Gastrocnemius medialis (tissue), 4 donors: Measurements from ENCODE around the gene POLA1. TPM values are rescaled to one million over a fixed set of nuclear protein-coding genes. Genes with fewer than 3 reads are reported as not detected.

Experiments used
- ATAC-seq, 2 donors: fragments of 150-250 bp; one replicate each; pipeline ENCODE4 v1.9.1; 2016
- DNase-seq, 2 donors: peaks; one replicate each; pipeline ENCODE4 v3.0.0-alpha.2; 2019
- H3K27ac ChIP-seq, 4 donors: fragments of 200-600 bp; sonication (generic); 1 replicate in 1 of 4; 2 replicates in 3 of 4; pipeline ENCODE4 v1.5.1; 2016 to 2018; ENCODE audit warnings: mild to moderate bottlenecking in 2 of 4, moderate library complexity in 1 of 4
- H3K27me3 ChIP-seq, 3 donors: fragments of 200-600 bp; sonication (generic) in 2 of 3; 1 replicate in 1 of 3; 2 replicates in 2 of 3; pipeline versions ENCODE4 v1.5.1 to v1.6.0; 2016 to 2019; ENCODE audit warnings: mild to moderate bottlenecking in 1 of 3, moderate library complexity in 1 of 3
- H3K36me3 ChIP-seq, 2 donors: fragments of 200-600 bp; sonication (generic) in 1 of 2; one replicate each; pipeline ENCODE4 v1.5.1; 2017 to 2018
- H3K4me1 ChIP-seq, 2 donors: fragments of 200-600 bp; sonication (generic) in 1 of 2; one replicate each; pipeline ENCODE4 v1.5.1; 2016 to 2017; ENCODE audit warnings: mild to moderate bottlenecking in 2 of 2
- H3K4me3 ChIP-seq, 4 donors: fragments of 200-600 bp; sonication (generic) in 3 of 4; 1 replicate in 1 of 4; 2 replicates in 3 of 4; pipeline ENCODE4 v1.5.1; 2016 to 2019; ENCODE audit warnings: mild to moderate bottlenecking in 2 of 4
- H3K9me3 ChIP-seq, 3 donors: fragments of 200-600 bp; sonication (generic) in 2 of 3; 1 replicate in 1 of 3; 2 replicates in 2 of 3; pipeline ENCODE4 v1.5.1; 2016 to 2019
- CTCF ChIP-seq, 5 experiments: fragments of 450-650 bp in 3 of 5; fragments of 200-600 bp in 2 of 5; sonication (generic) in 2 of 5; IDR thresholded peaks in 4 of 5; conservative IDR thresholded peaks in 1 of 5; 1 replicate in 4 of 5; 2 replicates in 1 of 5; pipeline ENCODE4 v1.5.1; 2016 to 2019; ENCODE audit warnings: antibody characterized with exemption in 5 of 5, mild to moderate bottlenecking in 3 of 5, moderate library complexity in 3 of 5
- POLR2A ChIP-seq, 2 donors: fragments of 450-650 bp; IDR thresholded peaks; one replicate each; pipeline ENCODE4 v1.6.1; 2017; ENCODE audit warnings: antibody characterized with exemption in 2 of 2, mild to moderate bottlenecking in 2 of 2, moderate library complexity in 2 of 2
- in situ Hi-C, 4 donors: fragments of 200-750 bp; cut with MboI; loops; one replicate each; pipeline versions ENCODE4 v1.15.0 to v1.8.0; 2017; ENCODE audit warnings: low sequenced_read_pairs in 4 of 4
- intact Hi-C: fragments of 100-400 bp; cut with DNase I; formaldehyde crosslinking; loops from one replicate; pipeline ENCODE4 v1.15.1; 2023; ENCODE audit warnings: low total_unique reads
- total RNA-seq, 4 donors: library from RNA; depleted of rRNA; stranded (reverse); fragments of >200 nt; gene quantifications; one replicate each; pipeline versions ENCODE4 v1.1.0 to v1.2.3, GENCODE V29; 2016

POLA1 gene
- total RNA-seq, 4 donors from 2014 or later = 5.2 to 9.6 (median 6.9) TPM

GRCh38 chrX:24658421-24658820 is 35.3 kb upstream of the POLA1 start:
- Histone ChIP-seq H3K27ac (no peak overlapping the region), H3K36me3 (no peaks in the 10 kb centered on the region), H3K4me1 (no peaks in the 10 kb centered on the region), H3K27me3 (peaks cover 0 to 7% (median 0%) of the 10 kb centered on the region in 3 donors), H3K9me3 (no peaks in the 10 kb centered on the region), H3K4me3 (no peak overlapping the region)
- in situ Hi-C loops = no loop called here
- no peak for ATAC-seq
- intact Hi-C loops = no loop called here
- TF ChIP-seq POLR2A (IDR thresholded peaks at IDR 0.05) (no peak), CTCF (IDR thresholded peaks at IDR 0.05 in 4 of 5, conservative IDR thresholded peaks at IDR 0.05 in 1 of 5) (no peak)
- no peak for DNase-seq

DNA sequence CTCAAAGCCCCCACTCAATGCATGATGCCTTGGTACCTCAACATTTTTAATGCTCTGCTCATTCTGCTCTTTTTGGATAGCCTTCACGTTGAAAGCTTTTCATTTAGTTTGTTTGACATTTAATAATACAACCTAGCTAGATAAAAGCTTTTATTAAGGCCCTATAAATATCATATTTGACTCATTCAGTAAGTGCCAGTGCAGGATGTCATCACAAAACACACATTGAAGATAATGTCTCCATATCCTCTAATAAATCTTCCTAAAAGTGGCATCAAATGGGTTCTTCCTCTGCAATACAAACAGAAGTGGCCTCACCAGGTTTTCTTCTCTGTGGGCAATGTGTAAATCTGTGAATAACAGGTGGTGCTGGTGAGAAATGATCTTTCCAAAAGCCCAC is 34.6 kb upstream of the POLA1 start:
- DNase-seq (no peak), ATAC-seq (no peak)
- in situ Hi-C loops (no loop called here), intact Hi-C loops (no loop called here)
- H3K36me3 ChIP-seq = no peaks in the 10 kb centered on the region
- peaks cover 0 to 7% (median 0%) of the 10 kb centered on the region in 3 donors for H3K27me3 ChIP-seq
- TF ChIP-seq POLR2A (IDR thresholded peaks at IDR 0.05) = no peak
- TF ChIP-seq CTCF (IDR thresholded peaks at IDR 0.05 in 4 of 5, conservative IDR thresholded peaks at IDR 0.05 in 1 of 5) = no peak
- H3K4me3 ChIP-seq = no peak overlapping the region
- H3K4me1 ChIP-seq = no peaks in the 10 kb centered on the region
- no peaks in the 10 kb centered on the region for H3K9me3 ChIP-seq
- H3K27ac ChIP-seq = no peak overlapping the region

DNA sequence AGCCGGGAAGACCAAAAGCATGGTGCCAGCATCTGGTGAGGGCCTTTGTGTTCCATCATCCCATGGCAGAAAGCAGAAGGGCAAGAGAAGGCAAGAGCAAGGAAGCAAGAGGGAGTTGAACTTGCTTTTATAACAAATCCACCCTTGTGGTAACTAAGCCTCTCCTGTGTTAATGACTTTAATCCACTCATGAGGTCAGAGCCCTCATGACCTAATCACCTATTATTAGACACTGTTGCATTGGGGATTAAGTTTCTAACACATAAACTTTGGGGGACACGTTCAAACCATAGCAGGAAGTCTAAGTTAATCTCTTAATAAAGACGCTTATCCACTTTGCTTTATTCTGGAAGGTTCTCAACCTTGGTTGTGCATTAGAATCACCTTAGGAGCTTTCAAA is 34.1 kb upstream of the POLA1 start:
- Histone ChIP-seq H3K36me3 (no peaks in the 10 kb centered on the region), H3K27ac (no peak overlapping the region), H3K27me3 (peaks cover 0 to 7% (median 0%) of the 10 kb centered on the region in 3 donors), H3K9me3 (no peaks in the 10 kb centered on the region), H3K4me3 (no peak overlapping the region), H3K4me1 (no peaks in the 10 kb centered on the region)
- in situ Hi-C loops (no loop called here), intact Hi-C loops (no loop called here)
- TF ChIP-seq CTCF (IDR thresholded peaks at IDR 0.05 in 4 of 5, conservative IDR thresholded peaks at IDR 0.05 in 1 of 5) (no peak), POLR2A (IDR thresholded peaks at IDR 0.05) (no peak)
- DNase-seq = no peak
- no peak for ATAC-seq

- Histone ChIP-seq H3K9me3 (no peaks in the 10 kb centered on the region), H3K4me1 (no peaks in the 10 kb centered on the region), H3K27ac (no peak overlapping the region), H3K36me3 (no peaks in the 10 kb centered on the region), H3K27me3 (peaks cover 0 to 7% (median 0%) of the 10 kb centered on the region in 3 donors), H3K4me3 (no peak overlapping the region)
- no peak for DNase-seq
- ATAC-seq = no peak
- no peak for TF ChIP-seq CTCF (IDR thresholded peaks at IDR 0.05 in 4 of 5, conservative IDR thresholded peaks at IDR 0.05 in 1 of 5)
- no peak for TF ChIP-seq POLR2A (IDR thresholded peaks at IDR 0.05)
- intact Hi-C loops (no loop called here), in situ Hi-C loops (no loop called here)
Measured at GRCh38 chrX:24661292-24661691, 32.4 kb upstream of the POLA1 start.

- TF ChIP-seq POLR2A (IDR thresholded peaks at IDR 0.05) (no peak), CTCF (IDR thresholded peaks at IDR 0.05 in 4 of 5, conservative IDR thresholded peaks at IDR 0.05 in 1 of 5) (no peak)
- in situ Hi-C loops (no loop called here), intact Hi-C loops (no loop called here)
- DNase-seq (no peak), ATAC-seq (no peak)
- Histone ChIP-seq H3K27me3 (peaks cover 0 to 7% (median 0%) of the 10 kb centered on the region in 3 donors), H3K36me3 (no peaks in the 10 kb centered on the region), H3K4me3 (no peak overlapping the region), H3K4me1 (no peaks in the 10 kb centered on the region), H3K27ac (no peak overlapping the region), H3K9me3 (no peaks in the 10 kb centered on the region)
Measured at GRCh38 chrX:24662352-24662751, 31.4 kb upstream of the POLA1 start.
